Common myeloid progenitor, CD34-positive (primary cell): ENCODE results near the gene FAM13C.
"Not testable (repeated sequence)": the region's sequence is repeated elsewhere in the genome, so short reads cannot be mapped to it uniquely, and the experiment has no call there.

Experiments
- CTCF ChIA-PET: fragments of 350-600 bp; sonication (Branson Sonifier 250); formaldehyde crosslinking; loops from one replicate; lab custom pipeline; 2021; ENCODE audit warnings: antibody characterized with exemption; lab: Charles Lee
- POLR2A ChIA-PET: fragments of 350-600 bp; sonication (Branson Sonifier 250); formaldehyde crosslinking; loops from one replicate; lab custom pipeline; 2021; ENCODE audit warnings: antibody characterized with exemption; lab: Charles Lee
- DNase-seq, 3 donors: peaks; one replicate each; pipeline versions ENCODE4 v3.0.0 to v3.0.0-alpha.2; 2013
- H3K27ac ChIP-seq, 2 experiments: 1 replicate in 1 of 2; 2 replicates in 1 of 2; pipeline ENCODE4 v1.7.0; 2013; ENCODE audit warnings: inconsistent platforms in 2 of 2, low read length in 2 of 2, mild to moderate bottlenecking in 2 of 2, low read depth in 1 of 2, moderate library complexity in 1 of 2; ENCODE audit not compliant: severe bottlenecking in 2 of 2, insufficient read depth in 1 of 2, poor library complexity in 1 of 2
- H3K27me3 ChIP-seq, 5 experiments: replicated peaks in 2 of 5; 1 replicate in 3 of 5; 2 replicates in 2 of 5; pipeline versions ENCODE4 v1.6.1 to v1.7.0; 2013; ENCODE audit warnings: low read length in 4 of 5, mild to moderate bottlenecking in 2 of 5, moderate library complexity in 2 of 5, inconsistent platforms in 1 of 5; ENCODE audit not compliant: insufficient read depth in 5 of 5, control insufficient read depth in 4 of 5
- H3K36me3 ChIP-seq, 4 experiments: 1 replicate in 2 of 4; 2 replicates in 2 of 4; pipeline versions ENCODE4 v1.6.1 to v1.7.0; 2013; ENCODE audit warnings: low read length in 3 of 4, control low read depth in 1 of 4, mild to moderate bottlenecking in 1 of 4; ENCODE audit not compliant: control insufficient read depth in 4 of 4, insufficient read depth in 4 of 4
- H3K4me1 ChIP-seq, 4 experiments: 1 replicate in 3 of 4; 2 replicates in 1 of 4; pipeline versions ENCODE4 v1.6.1 to v1.7.1; 2013; ENCODE audit warnings: low read length in 3 of 4, mild to moderate bottlenecking in 3 of 4, control low read depth in 1 of 4, inconsistent platforms in 1 of 4, moderate library complexity in 1 of 4; ENCODE audit not compliant: control insufficient read depth in 4 of 4, insufficient read depth in 4 of 4; ENCODE audit errors: control extremely low read depth in 1 of 4
- H3K4me3 ChIP-seq, 7 experiments: 1 replicate in 4 of 7; 2 replicates in 3 of 7; pipeline versions ENCODE4 v1.5.1 to v1.7.0; 2013; ENCODE audit warnings: mild to moderate bottlenecking in 7 of 7, low read length in 6 of 7, moderate library complexity in 6 of 7, inconsistent platforms in 2 of 7, low read depth in 2 of 7, control low read depth in 1 of 7; ENCODE audit not compliant: insufficient read depth in 4 of 7, control insufficient read depth in 1 of 7; ENCODE audit errors: extremely low read depth in 1 of 7
- H3K9me3 ChIP-seq, 5 experiments: 1 replicate in 4 of 5; 2 replicates in 1 of 5; pipeline versions ENCODE4 v1.6.1 to v1.7.1; 2013; ENCODE audit warnings: low read length in 4 of 5, mild to moderate bottlenecking in 2 of 5, inconsistent platforms in 1 of 5, low read depth in 1 of 5, moderate library complexity in 1 of 5; ENCODE audit not compliant: control insufficient read depth in 4 of 5, insufficient read depth in 2 of 5; ENCODE audit errors: control extremely low read depth in 1 of 5
- WGBS: methylation state at CpG from one replicate; pipeline ENCODE4 v1.1.5; 2013; ENCODE audit not compliant: insufficient coverage; 5-methylcytosine and 5-hydroxymethylcytosine counted together

The FAM13C gene

GRCh38 chr10:59244871-59245270 lies 117.5 kb downstream of the FAM13C start:
- Histone ChIP-seq H3K4me1 (no peaks in the 10 kb centered on the region), H3K36me3 (no peaks in the 10 kb centered on the region), H3K4me3 (no peak overlapping the region), H3K27me3 (no peaks in the 10 kb centered on the region), H3K9me3 (no peaks in the 10 kb centered on the region), H3K27ac (no peak overlapping the region)
- DNase-seq, result no peak
- CTCF ChIA-PET, result no interaction called here
- WGBS, result no CpG with 5 or more reads among the region's 1 CpG
- POLR2A ChIA-PET, result no interaction called here

GRCh38 chr10:59243611-59244195 lies 118.6 kb downstream of the FAM13C start:
- Histone ChIP-seq H3K4me1 (no peaks in the 10 kb centered on the region), H3K36me3 (no peaks in the 10 kb centered on the region), H3K4me3 (no peak overlapping the region), H3K9me3 (no peaks in the 10 kb centered on the region), H3K27me3 (no peaks in the 10 kb centered on the region), H3K27ac (no peak overlapping the region)
- POLR2A ChIA-PET, result no interaction called here
- CTCF ChIA-PET, result interaction anchor here (1.0 kb wide), 1 partner anchor 336 kb away, joined by 3 read pairs; no protein-coding TSS in a partner anchor
- no peak for DNase-seq
- WGBS, result 100% methylated on average over 1 of the region's 2 CpGs

DNA sequence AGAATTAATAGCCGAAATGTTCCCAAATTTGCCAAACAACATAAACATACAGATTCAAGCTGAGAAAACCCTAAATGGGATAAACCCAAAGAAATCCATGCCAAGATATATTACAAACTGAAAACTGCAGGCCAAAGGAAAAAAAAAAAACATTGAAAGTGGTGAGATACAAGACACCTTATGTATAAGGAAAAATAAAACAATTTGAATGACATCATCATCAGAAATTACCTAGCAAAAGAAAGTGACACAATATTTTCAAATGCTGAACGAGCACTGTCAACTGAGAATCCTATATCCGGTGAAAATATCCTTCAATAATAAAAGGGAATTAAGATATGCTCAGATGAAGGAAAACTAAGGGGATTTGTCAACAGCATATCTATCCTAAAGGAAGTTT lies 119.4 kb downstream of the FAM13C start:
- no peaks in the 10 kb centered on the region for H3K36me3 ChIP-seq
- no peak overlapping the region for H3K4me3 ChIP-seq
- CTCF ChIA-PET, result interaction anchor here (1.0 kb wide), 1 partner anchor 337 kb away, joined by 3 read pairs; no protein-coding TSS in a partner anchor
- POLR2A ChIA-PET, result no interaction called here
- no CpG with 5 or more reads among the region's 3 CpGs for WGBS
- no peaks in the 10 kb centered on the region for H3K9me3 ChIP-seq
- no peak for DNase-seq
- H3K4me1 ChIP-seq, result no peaks in the 10 kb centered on the region
- H3K27me3 ChIP-seq, result no peaks in the 10 kb centered on the region
- no peak overlapping the region for H3K27ac ChIP-seq

GRCh38 chr10:59242057-59242456 lies 120.3 kb downstream of the FAM13C start:
- DNase-seq, result no peak
- Histone ChIP-seq H3K27me3 (no peaks in the 10 kb centered on the region), H3K4me3 (no peak overlapping the region), H3K4me1 (no peaks in the 10 kb centered on the region), H3K27ac (no peak overlapping the region), H3K9me3 (no peaks in the 10 kb centered on the region), H3K36me3 (no peaks in the 10 kb centered on the region)
- WGBS, result no CpG with 5 or more reads among the region's 1 CpG
- ChIA-PET POLR2A (interaction anchor here (0.6 kb wide), 1 partner anchor 53 kb away, joined by 3 read pairs; no protein-coding TSS in a partner anchor), CTCF (no interaction called here)

GRCh38 chr10:59240582-59241183 lies 121.7 kb downstream of the FAM13C start:
- no peaks in the 10 kb centered on the region for H3K27me3 ChIP-seq
- no peaks in the 10 kb centered on the region for H3K9me3 ChIP-seq
- H3K36me3 ChIP-seq, result no peaks in the 10 kb centered on the region
- no peak overlapping the region for H3K4me3 ChIP-seq
- ChIA-PET POLR2A (no interaction called here), CTCF (interaction anchor here (0.6 to 2.8 kb wide), 4 partner anchors 382 to 796 kb away, joined by 3 to 19 read pairs (median 4); no protein-coding TSS in a partner anchor)
- H3K27ac ChIP-seq, result no peak overlapping the region
- DNase-seq, result peak; percentile 47 to 75 (median 65)
- no CpG with 5 or more reads among the region's 2 CpGs for WGBS
- no peaks in the 10 kb centered on the region for H3K4me1 ChIP-seq

DNA sequence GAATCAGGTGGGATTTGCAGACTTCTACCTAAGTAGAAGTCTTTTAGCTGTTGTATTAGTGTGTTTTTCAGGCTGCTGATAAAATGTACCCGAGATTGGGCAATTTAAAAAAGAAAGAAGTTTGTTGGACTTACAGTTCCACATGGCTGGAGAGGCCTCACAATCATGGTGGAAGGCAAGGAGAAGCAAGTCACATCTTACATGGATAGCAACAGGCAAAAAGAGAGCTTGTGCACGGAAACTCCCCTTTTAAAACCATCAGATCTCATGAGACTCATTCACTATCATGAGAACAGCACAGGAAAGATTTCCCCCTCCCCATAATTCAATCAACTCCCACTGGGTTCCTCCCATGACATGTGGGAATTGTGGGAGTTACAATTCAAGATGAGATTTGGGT lies 123.2 kb downstream of the FAM13C start:
- WGBS, result 100% methylated on average over 1 of the region's 2 CpGs
- H3K4me3 ChIP-seq, H3K9me3 ChIP-seq, DNase-seq, H3K27me3 ChIP-seq, H3K4me1 ChIP-seq, H3K36me3 ChIP-seq, H3K27ac ChIP-seq, POLR2A ChIA-PET: not testable (repeated sequence)
- CTCF ChIA-PET, result interaction anchor here (0.9 to 2.8 kb wide), 6 partner anchors 247 to 798 kb away, joined by 3 to 19 read pairs (median 3); no protein-coding TSS in a partner anchor

GRCh38 chr10:59237775-59238174 lies 124.6 kb downstream of the FAM13C start:
- CTCF ChIA-PET, result interaction anchor here (1.0 to 2.7 kb wide), 3 partner anchors 30 to 385 kb away, joined by 3 to 12 read pairs (median 3); no protein-coding TSS in a partner anchor
- Histone ChIP-seq H3K36me3 (no peaks in the 10 kb centered on the region), H3K4me1 (no peaks in the 10 kb centered on the region), H3K27me3 (no peaks in the 10 kb centered on the region), H3K4me3 (no peak overlapping the region), H3K27ac (no peak overlapping the region), H3K9me3 (no peaks in the 10 kb centered on the region)
- POLR2A ChIA-PET, result no interaction called here
- DNase-seq, result no peak
